Measurements from ENCODE around the gene NACC2.

Gene NACC2

DNA sequence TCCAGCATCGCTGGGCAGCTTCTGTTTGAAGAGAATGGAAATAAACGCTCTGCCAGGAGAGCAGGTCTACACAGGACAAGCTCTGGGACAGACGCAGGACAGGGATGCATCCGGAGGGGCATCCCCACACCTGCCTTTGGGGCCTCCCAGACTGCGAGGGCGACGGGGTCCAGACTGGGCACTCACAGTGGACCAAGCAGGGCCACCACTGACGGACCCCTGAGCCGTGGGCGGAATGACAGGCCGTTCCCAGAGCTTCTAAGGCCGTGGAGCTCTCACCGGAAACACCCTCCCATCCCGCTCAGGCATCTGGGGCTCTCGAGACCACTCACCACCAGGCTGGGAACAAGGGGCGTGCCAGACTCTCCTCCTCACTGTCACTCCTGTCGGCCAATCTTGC, 34.1 kb upstream of the NACC2 start:
- DNase-seq (ENCODE audit: low spot score) = no peak

DNA sequence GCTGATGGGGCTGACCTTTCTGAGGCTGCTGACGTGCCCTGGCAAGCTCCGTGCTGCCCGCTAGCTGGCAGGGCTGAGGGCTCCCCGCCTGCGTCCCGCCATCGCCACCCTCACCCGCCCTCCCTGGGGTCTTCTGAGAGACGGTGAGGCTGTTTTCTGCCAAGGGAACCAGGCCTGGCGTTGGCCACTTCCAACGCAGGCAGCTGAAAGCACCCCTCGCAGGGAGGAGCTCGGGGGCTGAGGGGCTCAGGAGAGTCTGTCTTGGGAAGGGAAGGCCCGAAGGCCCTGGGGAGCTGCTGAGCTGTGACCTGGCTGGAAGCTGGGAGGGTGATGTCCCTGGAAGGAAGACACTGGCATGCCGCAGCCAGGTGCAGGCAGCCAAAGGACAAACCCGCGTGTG, 33.3 kb upstream of the NACC2 start:
- no peak for DNase-seq (ENCODE audit: low spot score)

DNA sequence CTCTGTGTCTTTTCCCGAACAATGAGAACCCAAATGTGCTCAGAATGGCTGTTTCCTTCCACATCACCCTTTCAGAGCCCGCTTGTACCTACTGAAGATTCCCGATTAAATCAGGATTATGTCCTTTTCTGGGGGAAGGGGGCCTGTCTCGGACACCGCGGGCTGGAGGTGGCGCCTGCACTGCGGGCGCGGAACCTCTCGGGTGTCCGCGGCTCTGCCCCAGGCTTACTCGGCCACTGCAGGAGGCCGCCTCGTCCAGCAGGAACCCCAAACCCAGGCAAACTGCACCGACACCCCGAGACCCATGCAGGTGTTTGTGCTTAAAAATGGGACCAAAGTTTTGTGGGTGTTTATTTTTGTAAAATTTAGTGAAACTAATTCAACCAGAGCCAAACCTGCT, 32.2 kb upstream of the NACC2 start:
- no peak for DNase-seq (ENCODE audit: low spot score)

DNA sequence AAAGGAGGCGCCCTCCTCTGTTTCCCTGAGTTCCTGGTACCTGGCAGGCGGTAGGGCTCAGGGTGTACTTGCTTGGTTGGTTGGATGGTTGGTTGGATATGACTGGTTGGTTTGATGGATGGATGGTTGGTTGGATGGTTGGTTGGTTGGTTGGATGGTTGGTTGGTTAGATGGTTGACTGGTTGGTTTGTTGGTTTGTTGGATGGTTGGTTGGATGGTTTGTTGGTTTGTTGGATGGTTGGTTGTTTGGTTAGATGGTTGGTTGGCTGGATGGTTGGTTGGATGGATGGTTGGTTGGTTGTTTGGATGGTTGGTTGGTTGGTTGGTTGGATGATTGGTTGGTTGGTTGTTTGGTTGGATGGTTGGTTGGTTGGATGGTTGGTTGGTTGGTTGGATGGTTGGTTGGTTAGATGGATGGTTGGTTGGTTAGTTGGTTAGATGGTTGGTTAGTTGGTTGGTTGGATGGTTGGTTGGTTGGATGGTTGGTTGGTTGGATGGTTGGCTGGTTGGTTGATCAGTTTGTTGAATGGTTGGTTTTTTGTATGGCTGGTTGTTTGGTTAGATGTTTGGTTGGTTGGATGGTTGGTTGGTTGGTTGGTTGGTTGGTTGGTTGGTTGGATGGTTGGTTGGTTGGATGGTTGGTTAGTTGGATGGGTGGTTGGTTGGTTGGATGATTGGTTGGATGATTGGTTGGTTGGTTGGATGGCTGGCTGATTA, 30.0 kb upstream of the NACC2 start:
- DNase-seq (ENCODE audit: low spot score) = no peak

DNA sequence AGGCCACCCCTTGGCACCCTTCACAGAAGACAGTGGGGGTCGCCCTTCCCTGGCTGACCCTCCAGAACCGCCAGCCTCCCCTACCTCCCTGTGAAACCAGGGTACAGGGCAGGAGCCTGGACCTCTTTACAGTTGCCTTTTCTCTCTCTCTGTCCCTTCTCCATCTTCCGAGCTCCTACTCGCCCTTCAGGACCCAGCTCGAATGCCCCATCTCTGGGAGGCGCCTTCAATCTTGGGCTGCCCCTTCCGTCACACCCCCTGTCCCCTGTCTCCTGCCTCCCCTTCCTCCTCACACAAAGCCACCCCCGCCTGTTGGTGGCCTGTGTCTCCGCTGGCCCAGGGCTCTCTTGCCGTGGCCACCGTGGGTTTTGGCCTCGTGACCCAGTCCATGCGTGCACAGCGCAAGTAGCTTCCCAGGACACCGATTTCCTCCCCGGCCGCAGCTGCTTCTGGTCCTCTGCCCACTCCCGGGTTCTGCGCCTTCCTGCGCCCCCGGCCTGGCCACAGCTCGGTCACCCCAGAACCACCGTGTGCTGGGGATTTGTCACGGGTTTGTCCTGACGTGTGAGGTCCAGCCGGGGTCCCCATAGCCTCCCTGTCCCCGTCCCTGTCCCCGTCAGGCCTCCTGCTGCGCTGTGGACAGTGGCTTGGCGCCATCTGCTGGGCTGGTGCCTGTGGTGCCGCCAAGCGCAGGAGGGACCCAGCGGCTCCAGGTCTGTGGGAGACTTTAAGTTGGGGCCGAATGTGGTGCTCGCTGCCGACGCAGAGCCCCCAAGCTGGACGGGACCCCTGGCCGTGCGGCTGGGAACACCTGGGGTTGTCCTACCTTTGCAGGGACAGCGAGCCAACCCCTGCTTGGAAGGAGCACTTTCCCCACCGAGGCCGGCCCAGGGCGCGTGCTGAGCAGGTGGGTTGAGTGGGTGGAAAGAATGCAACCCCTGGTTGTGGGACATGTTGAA, 27.6 kb upstream of the NACC2 start:
- DNase-seq (ENCODE audit: low spot score) = peak; percentile 69

DNA sequence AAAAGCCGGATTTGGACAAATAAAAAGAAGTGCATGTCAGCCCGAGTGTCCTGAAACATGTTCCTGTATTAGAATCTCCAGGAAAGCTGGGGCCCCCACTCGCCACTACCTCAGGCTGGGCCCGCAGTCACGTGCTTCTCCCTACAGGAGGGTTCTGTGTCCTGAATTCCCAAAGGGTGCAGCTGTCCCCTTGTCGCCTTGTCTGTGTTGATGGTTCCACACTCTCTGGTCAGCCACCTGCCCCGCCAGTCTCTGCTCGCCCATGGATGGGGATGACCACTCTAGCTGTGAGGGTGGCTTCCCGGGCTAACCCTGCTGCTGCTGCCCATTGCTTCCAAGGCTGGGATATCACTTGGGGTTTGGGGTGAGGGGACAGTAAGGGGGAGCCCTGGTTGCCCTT, 26.7 kb upstream of the NACC2 start:
- DNase-seq (ENCODE audit: low spot score) = no peak

DNA sequence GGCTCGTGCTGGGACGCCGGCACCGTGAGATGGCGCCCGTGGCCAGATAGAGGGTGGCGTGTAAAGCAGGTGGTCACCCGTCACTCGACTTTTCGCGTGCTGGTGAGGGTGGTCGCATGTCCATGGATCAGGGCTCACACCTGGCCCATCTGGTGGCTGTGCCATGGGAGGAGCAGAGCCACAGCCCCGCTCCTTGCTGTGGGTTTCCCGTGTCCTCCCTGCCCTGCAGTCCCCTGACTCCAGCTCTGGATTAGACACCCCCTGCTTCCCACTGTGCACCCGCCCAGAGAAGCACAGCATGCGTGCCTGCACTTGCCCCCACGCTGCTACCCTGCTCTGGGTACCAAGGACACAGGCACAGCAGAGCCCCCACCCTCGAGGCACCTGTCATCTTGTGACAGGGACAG, 25.4 kb upstream of the NACC2 start:
- DNase-seq (ENCODE audit: low spot score) = no peak

DNA sequence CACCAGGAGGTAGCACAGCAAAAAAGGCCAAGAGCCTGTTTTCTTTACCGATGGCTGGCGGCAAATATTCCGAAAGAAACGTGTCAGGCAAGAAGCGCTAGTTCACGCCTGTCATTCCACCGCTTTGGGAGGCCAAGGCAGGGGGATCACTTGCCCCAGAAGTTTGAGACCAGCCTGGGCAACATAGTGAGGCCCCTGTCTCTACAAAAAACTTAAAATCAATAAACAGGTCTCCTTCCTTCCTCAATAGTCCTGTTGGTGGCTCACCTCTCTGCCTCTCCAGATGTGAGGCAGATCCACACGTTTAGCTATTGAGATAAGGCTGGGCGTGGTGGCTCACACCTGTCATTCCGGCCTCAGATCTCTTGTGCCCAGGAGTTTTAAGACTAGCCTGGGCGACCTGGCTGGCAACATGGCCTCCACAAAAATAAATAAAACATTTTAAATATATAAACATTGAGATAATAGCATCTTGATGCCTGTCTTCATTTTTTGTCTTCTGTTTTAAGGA, 24.8 kb upstream of the NACC2 start:
- no peak for DNase-seq (ENCODE audit: low spot score)

DNA sequence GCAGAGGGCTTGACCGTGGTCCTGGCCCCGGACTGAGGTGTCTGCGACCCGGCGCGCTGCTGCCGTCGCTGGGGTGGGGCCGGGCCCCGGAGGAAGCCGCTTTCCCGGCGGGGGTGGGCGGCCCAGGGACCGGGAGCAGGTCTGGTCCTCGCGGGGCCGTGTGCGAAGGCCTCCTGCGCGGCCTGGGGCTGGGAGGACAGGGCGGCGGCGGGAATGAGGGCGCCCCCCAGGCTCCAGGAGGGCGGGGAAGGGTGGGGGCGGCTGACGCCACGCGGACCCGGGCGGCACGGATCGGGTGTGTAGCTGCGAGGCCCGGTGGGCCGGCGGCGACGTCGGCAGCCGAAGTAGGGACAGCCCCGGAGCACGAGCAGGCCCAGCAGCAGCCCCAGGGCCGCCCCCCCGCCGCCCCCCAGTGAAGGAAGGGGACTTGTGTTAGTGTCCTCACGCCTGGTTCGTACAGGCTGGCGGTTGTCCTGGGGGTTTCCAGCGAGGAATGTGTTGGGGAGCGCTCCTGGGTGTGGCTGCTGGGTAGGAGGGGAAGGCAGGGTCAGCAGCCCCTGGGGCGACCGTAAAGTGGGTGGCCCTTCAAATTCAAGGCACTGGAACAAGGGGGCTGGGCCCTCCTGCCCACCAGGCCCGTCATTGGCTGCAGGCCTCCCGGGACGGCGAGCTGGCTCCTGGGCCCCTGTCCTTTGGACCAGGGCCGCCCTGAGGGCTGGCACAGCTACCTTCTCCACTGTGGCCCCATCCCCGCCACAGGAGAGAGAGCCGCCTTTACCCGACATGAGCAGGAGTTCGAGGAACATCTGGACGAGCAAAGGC, 24.2 kb upstream of the NACC2 start:
- DNase-seq (ENCODE audit: low spot score) = peak; percentile 74

DNA sequence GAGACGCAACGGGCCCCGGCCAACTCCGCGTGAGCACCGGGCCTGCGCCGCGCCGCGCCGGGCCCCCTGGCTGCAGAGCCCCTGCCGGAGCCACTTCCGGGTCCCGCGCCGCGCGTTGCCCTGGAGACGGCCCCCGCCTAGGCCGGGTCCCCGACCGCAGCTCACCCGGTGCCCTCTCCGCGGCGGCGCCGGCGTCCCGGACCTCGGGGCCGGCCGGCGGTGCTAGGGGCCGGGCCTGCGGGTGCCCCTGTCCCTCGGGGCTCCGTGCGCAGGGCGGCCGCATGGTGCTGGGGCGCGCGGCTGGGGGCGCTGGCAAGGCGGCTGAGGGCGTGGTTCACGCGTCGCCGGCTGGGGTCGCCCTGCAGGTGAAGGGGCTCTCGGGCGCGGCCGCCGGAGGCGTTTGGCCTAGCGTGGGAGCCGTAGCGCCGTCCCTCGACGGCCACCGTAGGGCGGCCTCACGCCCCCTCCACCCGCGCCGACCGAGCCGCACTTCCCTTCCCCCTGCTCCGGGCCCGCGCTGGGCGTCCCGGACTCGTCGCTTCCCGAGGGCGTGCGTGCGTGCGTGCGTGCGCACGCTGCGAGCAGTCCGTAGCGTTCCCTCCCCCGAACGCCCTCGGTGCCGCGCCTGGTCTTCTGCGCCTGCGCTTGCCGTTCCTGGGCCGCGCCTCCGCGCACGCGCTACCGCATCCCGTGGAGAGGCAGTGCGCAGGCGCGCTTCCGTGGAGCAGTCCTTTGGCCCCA, 23.4 kb upstream of the NACC2 start, which contains the start of gene TMEM250:
Gene TMEM250 (minus strand): TSS at position 556 of the 741 bp plus-strand sequence. CDS start 1,975 bp downstream, outside the sequence.
- peak; percentile 100 for DNase-seq (ENCODE audit: low spot score)

DNA sequence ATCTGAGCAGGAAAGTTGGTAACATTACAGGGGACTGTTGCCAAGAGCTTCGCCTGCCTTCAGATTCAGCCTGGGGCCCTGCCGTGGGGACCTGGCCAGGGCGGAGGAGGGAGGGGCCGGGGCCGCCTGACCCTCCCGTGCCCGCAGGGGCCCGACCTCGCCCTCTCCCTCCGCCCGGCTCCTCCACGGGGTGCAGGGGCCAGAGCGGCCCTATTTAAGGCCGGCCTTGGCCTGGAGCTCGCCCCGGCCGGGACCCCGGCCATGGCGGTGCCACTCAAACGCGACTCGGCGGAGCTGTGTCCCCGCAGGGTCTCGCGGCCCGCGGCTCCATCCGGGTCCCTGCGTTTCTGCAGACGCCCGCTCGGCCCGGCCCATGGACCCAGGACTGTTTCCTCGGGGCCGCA, 22.8 kb upstream of the NACC2 start:
- DNase-seq (ENCODE audit: low spot score) = no peak

DNA sequence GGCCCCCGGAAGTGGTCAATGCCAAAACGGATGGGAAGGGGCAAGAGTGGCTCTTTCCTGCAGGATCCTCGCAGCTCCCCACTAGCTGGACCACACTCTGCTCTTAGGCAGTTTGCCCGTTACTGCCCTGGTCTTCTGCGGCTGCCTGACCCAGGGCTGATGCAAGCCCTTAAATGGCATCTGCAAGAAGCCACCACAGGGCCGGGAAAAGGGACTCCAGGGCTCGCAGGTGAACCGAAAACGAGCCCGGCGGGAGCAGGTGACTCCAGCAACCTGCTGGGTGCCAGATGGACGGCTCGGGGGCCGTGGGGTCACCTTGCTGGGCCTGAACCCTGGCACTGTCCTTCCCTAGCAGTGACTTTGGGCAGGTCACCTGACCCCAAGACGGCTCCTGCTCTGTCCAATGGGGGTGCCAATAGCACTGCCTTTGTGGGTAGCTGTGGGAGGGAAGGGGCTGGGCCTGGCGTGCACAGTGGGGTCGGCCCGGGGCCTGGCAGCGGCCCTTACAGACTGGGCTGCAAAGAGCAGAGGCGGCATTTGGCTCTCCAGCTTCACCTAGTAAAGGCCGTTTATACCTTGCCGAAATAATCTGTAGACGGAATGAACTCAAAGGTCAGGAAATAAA, 22.3 kb upstream of the NACC2 start:
- DNase-seq (ENCODE audit: low spot score) = peak; percentile 74

DNA sequence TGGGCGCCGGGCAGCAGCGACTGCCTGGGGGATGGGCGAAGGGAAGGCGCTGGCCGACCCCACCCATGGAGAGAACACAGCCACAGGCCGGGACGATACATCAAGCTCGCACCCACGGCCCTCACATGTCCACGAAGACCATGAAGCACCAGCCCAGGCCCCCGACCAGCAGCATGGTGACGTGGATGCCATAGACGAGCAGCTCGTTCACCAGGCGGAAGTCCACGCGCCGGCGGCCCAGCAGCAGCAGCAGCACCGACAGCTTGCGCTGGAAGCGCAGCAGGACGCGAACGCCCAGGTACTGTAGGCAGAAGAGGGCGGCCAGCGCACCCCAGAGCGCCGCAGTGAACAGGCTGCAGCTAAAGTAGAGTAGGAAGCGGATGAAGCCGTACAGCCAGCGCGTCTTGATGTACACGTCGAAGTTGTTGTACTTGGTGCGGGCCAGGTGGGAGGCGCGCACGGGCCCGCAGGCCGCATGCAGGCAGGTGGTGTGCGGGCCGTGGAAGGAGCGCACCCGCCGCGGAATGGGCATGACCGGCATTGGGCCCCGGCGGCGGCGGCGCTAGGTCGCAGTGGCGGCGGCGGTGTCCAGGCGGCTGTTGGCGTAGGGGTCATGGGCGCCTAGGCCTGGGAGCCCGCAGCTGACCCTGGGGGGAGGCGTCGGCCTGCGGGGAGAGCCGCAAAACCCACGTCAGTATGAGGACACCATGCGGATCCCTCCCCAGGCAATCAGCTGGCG, 21.4 kb upstream of the NACC2 start:
- DNase-seq (ENCODE audit: low spot score) = no peak

DNA sequence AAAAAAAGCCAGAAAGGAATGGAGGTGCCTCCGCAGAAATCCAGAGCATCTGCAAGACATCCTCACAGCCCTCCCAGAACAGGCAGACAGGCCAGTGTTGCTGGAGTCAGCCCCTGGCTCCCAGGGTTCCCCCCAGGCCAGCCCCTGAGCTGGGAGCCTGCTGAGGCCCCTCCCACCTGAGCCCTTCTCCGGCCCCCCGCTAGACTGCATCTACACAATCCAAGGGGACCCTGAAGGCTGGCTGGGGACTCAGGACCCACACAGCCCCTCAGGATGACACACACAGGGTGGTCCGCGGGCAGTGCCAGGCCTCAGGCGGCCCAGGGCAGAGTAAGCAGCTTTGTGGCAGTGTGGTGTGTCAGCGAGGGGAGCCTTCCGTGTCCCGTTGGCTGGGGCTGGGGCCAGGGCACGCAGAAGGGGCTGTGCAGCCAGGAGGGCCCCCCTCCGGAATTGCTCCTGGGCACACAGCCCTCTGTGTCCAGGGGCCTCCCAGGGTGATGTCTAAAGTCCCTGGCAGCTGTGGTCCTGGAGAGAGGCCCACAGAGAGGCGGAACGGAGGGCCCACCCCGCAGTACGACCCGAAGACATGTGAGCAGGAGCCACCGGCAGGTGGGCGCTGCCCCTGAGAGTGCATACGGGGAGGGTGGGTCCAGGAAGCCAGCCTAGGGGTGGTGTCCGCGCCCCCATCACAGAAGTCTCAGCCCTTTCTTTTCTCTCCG, 20.7 kb upstream of the NACC2 start:
- DNase-seq (ENCODE audit: low spot score) = no peak

DNA sequence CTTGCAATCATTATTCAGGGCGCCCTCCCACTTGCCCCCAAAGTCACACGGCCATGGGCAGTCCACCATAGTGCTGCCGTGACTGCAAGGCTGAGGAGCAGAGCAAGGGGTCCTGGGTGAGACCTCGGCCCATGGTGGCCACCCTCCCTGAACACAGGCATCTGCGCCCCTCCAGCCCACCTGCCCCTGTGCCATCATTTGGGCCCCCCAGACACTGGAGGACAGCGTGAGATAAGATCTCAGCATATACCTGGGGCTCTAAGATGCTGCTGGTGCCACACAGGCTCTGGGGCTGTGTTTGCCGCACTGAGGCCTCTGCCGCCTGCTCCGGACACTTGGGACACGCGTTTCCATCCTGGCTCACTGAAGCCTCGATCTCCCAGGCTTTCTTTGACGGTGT, 20.1 kb upstream of the NACC2 start:
- DNase-seq (ENCODE audit: low spot score) = no peak

DNA sequence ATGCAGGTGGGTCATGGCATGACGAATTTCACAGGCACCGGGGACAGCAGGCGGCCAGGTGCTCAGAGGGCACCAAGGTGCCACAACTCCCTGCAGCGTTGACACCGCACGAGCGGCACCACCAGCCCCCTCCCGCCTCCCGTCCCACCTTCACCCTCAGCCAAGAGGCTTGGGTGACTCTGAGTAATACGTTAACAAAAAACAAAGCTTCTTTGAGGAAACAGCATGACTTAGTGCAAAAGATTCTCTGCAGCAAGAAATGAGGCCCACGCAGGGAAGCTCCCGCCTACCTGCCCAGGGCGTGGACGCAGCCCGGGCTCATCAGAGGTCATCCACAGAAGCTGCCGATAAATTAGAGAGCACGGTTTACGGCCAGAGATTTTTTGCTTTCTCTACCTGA, 19.5 kb upstream of the NACC2 start:
- no peak for DNase-seq (ENCODE audit: low spot score)

DNA sequence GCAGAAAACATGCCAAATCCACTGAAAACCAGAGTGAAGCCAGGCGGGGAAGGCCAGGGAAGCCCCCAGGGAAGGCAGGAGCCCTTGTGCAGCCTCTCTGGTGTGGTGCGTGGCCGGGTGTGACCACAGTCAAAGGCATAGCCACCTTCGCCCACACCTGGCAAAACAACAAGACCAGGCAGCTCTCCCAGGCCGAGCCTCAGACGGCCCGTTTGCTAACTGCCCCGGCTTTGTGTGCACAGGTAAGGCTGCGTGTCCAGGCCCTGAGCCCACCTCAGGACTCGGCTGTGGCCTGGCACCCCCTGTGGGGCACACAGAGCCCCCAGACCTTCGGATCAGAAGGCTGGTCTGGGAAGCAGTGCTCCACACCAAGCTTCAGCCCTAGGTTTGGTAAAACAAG, 17.5 kb upstream of the NACC2 start:
- no peak for DNase-seq (ENCODE audit: low spot score)

DNA sequence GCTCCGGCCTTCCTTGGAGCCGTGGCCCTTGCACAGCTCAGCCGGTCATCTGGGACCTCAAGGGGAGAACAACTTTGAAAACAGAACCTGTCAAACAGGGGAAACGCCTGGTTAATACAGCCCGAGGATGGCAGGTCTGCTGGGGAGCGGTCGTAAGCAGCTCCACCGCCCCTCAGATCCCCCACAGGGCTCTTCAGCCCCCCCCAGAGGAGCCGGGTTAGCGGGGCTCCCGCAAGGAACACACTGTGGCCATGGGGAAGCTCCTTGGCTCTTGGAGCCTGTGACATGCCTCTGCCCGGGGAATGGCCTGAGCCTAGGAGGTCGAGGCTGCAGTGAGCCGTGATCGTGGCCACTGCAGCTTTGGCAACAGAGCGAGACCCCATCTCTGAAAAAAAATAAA, 16.8 kb upstream of the NACC2 start:
- DNase-seq (ENCODE audit: low spot score) = no peak

DNA sequence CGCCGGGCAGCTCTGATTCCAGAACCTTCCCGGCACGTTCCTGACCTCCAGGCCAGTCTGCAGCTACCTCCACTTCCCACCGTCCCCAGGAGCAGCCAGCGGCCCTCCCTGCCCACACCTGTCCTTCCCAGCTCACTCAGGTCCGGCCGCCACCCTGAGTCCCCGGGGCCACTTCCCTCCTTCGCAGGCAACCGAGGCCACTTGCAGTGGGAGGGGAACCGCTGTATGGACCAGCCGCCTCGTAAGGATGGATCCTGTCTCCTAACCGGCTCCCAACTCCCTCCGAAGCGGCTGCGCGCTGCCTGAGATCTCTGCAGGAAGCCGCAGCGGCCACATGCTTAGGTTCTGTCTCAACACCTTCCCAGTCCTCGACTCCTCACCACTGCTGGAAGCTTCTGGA, 16.1 kb upstream of the NACC2 start:
- no peak for DNase-seq (ENCODE audit: low spot score)

All from RKO (cell line).